GM19238 (cell line): ENCODE results near the gene CABLES1.
"Not testable (repeated sequence)": the region's sequence is repeated elsewhere in the genome, so short reads cannot be mapped to it uniquely, and the experiment has no call there.

Source experiments
- DNase-seq: peaks from one replicate; pipeline ENCODE4 v3.0.0; 2011; ENCODE audit warnings: low spot score; ENCODE audit not compliant: insufficient read length

CABLES1 gene

GRCh38 chr18:23141104-23141999 is 6.1 kb downstream of the CABLES1 start:
- DNase-seq, result no peak

- DNase-seq, result no peak
Observed at GRCh38 chr18:23142251-23142929, 7.1 kb downstream of the CABLES1 start.

- no peak for DNase-seq
Observed at GRCh38 chr18:23143016-23143814, 7.9 kb downstream of the CABLES1 start.

DNA sequence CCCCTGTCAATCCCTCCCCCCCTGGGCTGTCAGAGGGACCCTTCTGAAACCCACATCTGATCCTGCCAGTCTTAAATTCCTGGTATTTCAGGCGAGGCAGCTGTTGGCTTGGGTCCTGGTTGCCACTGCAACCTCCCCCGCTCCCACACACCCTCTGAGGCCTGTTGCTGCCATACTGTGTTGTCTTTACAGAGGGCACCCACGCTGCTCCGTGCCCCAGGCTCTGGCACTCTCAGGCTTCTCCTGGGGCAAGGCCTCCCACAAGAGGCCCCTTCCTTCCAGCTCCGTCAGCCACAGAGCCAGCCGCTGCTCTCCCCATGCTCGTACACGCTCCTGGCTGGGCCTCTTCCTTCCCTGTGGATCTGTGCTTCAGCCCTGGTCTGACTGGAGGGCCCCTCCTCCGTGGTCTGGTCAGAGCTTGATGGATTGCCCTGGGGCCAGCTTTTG is 8.6 kb downstream of the CABLES1 start:
- DNase-seq, result no peak

GRCh38 chr18:23144640-23145039 is 9.4 kb downstream of the CABLES1 start:
- DNase-seq, result no peak

DNA sequence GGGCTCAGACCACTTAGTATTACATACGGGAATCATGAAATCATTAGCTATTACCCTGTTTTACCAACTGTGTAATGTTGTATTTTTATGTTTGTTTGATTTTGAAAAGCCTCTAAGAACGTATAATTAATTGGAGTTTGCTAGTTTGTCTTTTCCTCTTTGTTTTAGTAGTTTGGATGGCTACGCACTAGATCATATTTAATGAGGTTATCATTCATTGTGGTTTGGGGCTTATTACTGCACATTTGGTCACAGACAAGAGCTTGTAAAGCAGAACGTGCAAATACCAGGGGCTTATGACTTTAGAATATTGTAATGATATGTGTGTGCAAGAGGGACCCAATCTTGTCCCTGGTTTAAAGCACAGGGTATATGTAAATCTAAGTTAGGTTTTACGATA is 10.3 kb downstream of the CABLES1 start:
- DNase-seq, result no peak

DNA sequence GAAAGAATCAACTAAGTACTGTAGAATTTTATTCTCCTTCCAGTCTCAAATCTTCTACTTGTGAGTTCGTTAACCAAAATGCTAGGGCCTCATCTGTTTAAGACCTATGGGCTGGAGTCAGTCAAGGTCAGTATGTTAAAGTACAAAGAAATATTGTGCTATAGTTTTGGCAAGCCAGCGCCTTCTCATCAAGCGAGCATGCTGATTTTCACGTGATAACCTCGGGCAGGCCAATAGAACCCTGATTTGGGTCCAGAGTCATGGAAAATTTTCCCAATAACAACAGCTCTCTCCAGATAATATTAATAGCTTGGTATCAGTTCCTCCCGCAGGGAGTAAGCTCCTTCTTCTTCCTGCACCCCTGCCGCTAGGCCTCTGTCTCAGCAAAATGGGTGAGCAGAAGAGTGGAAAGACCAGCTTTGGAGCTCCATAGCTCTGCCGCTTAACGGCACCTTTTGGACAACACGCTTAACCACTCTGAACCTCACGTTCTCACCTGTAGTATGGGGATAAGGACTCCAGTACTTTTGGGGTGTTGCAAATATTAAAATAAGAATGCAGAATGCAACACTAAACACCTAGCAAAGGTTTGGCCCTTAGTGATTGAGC is 11.7 kb downstream of the CABLES1 start:
- DNase-seq, result no peak

GRCh38 chr18:23148382-23148781 is 13.1 kb downstream of the CABLES1 start:
- no peak for DNase-seq

DNA sequence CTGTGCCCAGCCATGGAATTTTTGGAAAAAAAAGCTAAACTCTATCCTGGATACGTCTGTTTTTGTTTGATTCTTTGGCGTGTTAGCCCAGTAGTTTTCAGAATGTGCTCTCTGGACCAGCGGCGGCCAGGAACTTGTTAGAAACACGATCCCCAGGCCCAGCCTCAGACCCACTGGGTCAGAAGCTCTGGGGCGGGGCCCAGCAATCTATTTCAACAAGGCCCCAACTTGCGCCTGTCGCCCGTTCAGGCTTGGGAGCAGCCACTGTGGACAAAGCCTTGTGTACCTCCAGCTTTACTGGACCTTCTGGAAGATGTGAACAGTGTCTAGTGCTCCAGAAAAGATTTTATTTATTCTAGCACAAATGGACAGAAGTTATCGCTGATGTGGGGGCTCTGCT is 14.3 kb downstream of the CABLES1 start:
- no peak for DNase-seq

GRCh38 chr18:23151414-23152099 is 16.3 kb downstream of the CABLES1 start:
- no peak for DNase-seq

- no peak for DNase-seq
Observed at GRCh38 chr18:23154030-23154429, 18.7 kb downstream of the CABLES1 start.

- no peak for DNase-seq
Observed at GRCh38 chr18:23154823-23155500, 19.7 kb downstream of the CABLES1 start.

GRCh38 chr18:23155537-23155936 is 20.3 kb downstream of the CABLES1 start:
- DNase-seq, result no peak

DNA sequence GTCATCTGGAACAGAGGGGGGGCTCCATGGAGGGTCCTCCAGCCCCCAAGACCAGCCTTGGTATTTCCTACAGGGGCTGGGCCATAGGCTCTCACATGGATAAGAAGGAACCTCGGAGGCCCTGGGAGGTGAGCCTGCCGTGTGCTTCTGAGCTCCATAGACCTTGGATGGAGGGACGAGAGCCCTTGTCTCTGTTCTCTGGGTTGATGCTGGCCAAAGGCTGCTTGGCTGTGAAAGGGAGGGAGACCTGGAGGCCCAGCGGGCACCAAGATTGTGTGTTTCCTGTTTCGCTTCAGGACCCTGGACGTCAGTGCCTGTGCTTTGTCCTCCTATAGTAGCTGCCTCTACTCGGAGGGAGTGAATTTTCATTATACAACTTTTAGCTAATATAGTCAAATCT is 20.8 kb downstream of the CABLES1 start:
- DNase-seq, result no peak

DNA sequence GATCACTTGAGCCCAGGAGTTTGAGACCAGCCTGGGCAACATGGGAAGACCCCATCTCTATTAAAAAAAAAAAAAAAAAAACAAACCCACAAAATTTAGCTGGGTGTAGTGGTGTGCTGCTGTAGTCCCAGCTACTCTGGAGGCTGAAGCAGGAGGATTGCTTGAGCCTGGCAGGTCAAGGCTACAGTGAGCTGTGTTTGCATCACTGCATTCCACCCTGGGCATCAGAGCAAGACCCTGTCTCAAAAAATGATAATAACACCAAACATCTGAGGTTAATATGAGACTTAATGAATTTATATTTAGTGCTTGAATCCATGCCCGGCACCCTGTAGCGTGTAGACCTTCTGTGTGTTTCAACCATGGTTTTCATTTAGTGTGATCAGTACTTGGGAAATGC is 22.8 kb downstream of the CABLES1 start:
- no peak for DNase-seq

DNA sequence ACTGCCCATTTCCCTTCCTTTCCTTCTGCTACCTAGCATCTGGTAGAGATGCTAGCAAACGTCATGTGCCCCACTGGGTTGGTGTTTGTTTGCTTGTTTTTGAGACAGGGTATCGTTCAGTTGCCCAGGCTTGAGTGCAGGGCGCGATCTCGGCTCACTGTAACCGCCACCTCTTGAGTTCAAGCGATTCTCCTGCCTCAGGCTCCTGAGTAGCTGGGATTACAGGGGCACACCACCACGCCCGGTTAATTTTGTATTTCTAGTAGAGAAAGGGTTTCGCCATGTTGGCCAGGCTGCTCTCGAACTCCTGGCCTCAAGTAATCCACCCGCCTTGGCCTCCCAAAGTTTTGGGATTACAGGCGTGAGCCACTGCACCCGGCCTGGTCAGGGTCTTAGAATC is 23.6 kb downstream of the CABLES1 start:
- DNase-seq, result not testable (repeated sequence)

DNA sequence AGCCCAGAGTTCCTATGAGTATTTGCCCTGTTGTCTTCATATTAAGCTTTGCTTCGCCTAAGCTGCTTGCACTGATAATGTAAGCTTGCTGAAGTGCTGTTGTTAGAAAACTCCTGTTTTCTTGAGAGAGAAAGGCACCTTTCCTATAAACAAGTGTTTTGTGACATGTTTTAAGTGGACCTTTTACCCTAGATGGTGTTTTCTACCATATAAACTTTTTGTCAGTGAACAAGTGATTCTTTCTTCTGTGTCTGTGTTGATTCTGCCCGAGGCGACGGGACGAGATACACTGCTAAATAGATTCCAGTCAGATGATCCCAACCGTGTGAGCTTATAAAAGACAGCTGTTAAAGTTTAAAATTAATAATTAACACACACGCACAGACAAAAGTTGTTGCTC is 24.1 kb downstream of the CABLES1 start:
- no peak for DNase-seq

GRCh38 chr18:23162473-23162872 is 27.2 kb downstream of the CABLES1 start:
- DNase-seq, result no peak

DNA sequence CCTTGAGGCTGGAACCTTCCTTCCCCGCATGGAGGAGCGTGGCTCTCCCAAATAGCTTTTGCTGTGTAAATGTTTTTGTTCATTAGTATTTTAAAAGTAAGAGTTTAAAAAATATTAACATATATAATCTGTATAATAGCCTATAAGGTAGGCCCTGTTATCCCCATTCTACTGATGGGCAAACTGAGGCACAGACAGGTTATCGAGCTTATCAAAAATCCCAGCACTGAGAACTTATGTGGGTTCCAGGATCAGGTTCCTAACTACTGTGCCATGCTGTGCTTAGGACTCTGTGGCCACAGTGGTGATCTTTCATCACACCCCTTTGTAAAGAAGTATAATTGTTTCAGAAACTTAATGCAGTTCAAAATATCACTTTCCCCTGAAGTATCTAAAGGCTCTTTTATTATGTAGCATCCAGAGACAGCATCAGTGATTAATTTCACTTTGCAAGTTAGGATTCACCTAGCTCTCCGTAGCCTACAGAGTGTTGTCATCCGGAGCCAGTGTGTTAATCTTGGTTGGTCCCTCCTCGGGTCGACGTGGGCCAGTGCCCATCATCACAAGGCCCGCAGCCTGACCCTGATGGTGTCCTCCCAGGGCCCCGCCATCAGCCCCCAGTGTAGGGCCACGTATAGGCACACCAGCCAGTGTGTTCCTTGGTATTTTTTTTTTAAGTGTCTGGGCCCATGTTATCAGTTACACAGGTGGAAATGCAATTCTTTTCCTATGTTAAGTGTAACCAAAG is 28.7 kb downstream of the CABLES1 start:
- DNase-seq, result no peak
